COLO668 (cell line): ENCODE measurements around the gene TDRD6.
"Not testable (repeated sequence)": the region's sequence is repeated elsewhere in the genome, so short reads cannot be mapped to it uniquely, and the experiment has no call there.

ENCODE experiments used
- DNase-seq: peaks from one replicate; lab custom pipeline; 2025; ENCODE audit not compliant: unreplicated experiment; lab: John Stamatoyannopoulos, UW

The TDRD6 gene, protein sequence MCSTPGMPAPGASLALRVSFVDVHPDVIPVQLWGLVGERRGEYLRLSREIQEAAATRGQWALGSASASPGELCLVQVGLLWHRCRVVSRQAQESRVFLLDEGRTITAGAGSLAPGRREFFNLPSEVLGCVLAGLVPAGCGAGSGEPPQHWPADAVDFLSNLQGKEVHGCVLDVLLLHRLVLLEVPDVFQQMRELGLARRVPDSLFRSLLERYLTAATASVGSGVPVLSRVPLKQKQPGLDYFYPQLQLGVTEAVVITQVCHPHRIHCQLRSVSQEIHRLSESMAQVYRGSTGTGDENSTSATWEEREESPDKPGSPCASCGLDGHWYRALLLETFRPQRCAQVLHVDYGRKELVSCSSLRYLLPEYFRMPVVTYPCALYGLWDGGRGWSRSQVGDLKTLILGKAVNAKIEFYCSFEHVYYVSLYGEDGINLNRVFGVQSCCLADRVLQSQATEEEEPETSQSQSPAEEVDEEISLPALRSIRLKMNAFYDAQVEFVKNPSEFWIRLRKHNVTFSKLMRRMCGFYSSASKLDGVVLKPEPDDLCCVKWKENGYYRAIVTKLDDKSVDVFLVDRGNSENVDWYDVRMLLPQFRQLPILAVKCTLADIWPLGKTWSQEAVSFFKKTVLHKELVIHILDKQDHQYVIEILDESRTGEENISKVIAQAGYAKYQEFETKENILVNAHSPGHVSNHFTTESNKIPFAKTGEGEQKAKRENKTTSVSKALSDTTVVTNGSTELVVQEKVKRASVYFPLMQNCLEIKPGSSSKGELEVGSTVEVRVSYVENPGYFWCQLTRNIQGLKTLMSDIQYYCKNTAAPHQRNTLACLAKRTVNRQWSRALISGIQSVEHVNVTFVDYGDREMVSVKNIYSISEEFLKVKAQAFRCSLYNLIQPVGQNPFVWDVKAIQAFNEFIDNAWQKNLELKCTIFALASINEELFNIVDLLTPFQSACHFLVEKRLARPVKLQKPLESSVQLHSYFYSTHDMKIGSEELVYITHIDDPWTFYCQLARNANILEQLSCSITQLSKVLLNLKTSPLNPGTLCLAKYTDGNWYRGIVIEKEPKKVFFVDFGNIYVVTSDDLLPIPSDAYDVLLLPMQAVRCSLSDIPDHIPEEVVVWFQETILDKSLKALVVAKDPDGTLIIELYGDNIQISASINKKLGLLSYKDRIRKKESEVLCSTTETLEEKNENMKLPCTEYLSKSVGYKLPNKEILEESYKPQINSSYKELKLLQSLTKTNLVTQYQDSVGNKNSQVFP (N-terminal part only)

DNA sequence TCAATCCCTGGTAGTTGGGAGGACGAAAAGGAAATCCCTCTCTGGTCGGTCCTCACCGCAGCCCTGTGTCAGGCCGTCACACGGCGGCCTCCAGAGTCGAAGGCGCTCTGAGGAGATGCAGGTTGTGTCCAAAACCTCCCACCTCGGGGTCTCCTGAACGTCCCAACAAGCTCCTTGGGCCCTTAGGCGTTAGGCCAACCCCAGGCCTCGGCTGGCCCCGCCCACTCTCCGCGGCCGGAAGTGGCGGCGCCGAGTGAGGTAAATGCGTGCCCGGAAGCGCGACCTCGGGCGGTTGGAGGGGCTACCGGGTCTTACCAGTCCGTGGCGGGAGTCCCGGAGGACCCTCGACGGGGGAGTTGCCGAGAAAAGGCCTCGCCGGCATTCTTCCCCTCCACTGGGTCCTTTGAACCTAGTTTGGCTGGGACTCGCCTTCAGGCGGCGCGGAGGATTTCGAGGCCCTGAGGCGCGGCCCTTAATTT, at the start of gene TDRD6:
TSS of gene TDRD6 (plus strand) at position 267 of the 479 bp plus-strand sequence. CDS start 244 bp downstream, outside the sequence.
- DNase-seq, result no peak

DNA sequence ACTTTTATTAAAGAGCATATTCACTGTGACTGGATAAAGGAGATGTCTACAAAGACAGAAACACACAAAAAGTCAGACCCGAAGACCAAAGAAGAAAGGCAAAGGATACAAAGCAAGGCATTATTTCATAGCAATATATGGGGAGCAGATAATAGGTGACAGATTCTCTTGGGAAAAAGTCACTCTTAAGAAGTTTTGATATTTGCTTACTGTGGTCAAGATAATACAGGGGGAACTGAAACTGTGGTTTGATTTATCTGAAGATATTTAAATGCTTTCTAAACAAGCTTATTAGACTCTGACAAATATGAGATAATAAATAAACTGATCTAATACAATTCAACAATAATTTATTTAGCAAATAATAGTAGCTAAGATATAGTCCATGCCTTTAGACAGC, 49.8 kb upstream of the TDRD6 start:
- no peak for DNase-seq

DNA sequence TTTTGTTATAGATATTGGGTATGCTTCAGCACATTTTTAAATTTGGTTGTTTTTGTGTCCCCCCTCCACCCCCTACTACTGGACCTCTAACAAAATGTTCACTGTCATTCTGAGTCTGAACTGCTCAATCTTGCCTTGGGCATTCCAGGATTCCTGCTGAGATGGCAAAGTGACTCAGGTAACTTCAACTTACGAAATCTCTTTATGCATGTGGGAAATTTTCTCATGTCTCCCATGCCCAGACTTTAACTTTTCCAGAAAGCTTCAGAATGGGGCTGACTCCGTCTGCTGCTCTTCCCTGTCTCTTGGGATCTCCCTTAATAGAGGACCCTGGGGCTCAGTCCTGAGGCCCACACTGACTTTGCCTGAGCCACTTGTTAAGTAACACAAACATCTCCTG, 49.0 kb upstream of the TDRD6 start:
- no peak for DNase-seq

DNA sequence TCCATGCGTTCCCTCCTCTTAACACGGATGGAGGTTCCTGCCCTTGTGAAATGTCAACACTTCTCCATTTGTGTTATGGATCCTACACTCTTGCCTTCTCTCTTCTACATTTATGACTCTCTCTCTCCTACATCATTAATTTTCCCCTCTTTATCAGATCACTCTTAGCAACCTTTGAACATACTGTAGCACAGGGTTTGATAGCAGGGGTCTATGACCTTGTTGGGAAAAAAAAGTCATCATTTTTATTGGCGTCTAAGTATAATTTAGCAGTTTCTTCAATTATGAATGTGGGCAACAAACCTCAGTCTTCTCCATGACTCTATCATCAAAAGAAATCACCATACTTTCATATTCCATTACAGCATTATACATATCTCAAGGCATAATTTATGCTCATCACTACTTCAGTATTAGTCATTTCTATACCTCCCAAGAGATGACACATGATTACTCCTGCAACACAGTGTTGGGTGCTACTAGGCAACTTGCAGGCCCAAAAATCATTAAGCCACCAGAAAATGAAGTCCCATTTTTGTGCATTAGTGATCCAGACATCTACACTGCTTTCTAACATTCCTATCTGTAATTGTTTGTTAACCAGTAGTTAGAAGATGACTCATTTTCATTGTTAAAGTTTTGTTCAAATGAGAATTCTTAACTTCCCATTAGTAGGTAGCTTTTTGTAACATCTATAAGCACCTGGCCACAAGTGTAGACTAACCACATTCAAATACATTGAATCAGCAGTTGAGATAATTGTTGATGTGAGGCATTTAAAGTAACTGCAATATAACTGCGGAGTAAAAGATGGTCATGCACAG, 44.5 kb upstream of the TDRD6 start:
- DNase-seq, result no peak

DNA sequence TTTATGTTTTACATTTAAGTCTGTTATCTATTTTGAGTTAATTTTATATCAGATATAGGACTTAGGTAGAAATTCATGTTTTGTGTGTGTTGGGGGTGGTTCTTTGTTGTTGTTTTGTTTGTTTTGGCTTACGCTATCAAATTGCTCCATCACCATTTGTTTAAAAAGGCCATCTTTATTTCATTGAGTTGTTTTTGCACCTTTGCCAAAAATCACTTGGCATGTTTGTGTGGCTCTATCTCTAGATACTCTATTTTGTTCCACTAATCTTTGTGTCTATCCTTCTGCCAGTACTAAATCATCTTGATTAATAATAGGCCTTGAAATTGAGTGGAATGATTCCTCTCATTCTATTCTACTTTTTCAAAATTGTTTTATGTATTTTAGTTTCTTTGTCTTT, 42.4 kb upstream of the TDRD6 start:
- no peak for DNase-seq

DNA sequence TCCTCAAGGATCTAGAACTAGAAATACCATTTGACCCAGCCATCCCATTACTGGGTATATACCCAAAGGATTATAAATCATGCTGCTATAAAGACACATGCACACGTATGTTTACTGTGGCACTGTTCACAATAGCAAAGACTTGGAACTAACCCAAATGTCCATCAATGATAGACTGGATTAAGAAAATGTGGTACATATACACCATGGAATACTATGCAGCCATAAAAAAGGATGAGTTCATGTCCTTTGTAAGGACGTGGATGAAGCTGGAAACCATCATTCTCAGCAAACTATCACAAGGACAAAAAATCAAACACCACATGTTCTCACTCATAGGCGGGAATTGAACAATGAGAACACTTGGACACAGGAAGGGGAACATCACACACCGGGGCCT, 39.6 kb upstream of the TDRD6 start:
- DNase-seq, result not testable (repeated sequence)

DNA sequence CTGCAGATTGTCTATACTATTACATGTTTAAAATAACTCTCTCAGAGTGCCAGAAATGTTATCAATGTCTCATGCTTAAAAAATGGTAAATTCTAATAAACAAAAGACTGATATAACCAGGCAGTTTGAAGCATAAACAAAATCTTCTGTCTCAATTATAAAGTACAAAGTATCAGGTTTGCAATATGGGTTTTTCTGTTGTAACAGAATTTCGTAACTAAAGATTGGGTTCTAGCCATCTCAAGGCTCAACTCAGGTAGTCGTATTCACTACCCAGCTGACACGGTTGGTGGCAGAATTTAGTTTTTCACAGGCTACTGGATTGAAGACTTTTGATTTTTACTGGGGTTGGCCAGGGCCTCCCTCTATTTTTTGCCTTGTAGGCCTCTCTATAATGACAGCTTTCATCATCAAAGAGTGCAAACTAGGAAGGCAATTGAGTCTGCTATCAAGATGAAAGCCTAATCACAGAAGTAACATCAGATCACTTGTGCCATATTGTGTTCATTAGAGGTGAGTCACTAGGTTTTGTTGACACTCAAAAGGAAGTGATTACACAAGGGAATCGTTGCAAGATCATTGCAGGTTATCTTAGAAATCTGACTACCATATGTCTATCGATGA, 38.7 kb upstream of the TDRD6 start:
- DNase-seq, result no peak

DNA sequence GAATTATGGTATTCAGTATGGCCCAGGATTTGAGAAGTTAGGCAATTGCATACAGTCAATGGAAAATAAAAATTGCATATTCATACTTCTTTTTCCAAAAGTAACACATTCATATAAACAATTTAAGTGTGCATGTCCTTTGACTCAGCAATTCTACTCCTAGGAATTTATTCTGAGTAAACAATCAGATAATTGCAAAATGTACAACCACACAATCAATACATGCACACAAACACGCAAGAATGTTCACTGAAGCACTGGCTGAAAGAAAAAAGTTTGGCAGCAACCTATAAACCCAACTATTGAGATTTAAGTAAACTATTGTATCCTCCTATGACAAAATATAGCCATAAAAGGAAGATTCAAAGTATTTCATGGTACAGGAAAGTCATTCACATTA, 36.7 kb upstream of the TDRD6 start:
- DNase-seq, result no peak

DNA sequence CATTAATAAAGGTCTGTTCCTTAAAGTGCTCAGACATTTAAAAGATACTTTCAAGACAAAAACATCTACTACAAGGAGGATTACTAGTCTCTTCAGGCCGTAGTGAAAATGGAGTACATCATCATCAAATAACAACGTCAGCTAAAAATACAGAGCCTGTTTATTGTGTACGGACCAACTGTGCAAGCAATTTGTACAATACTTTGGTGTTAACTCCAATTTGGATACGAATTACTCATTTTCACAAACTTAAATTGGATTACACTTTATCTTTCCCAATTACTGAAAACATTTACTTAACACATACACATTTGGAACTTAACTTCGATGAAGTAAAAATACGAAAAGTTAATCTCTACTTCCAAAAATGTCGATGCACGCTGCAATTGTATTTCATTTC, 35.9 kb upstream of the TDRD6 start:
- DNase-seq, result no peak

DNA sequence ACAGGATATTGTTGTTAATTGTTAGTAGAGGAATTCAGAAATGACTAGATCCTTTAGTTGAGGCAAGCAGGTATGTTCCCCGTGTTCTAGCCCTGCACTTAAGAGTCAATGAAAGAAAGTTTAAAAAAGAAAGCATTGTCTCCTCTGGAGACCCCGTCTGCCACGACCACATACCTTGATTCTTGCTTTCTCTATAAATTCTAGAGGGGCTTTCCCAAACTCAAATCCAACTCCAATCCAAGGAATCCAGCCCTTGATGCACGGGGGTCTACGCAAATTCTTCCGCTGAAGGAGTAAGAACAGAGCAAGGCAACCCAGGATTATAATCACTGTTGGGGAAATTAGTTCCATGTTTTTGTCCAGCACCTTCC, 35.5 kb upstream of the TDRD6 start:
- no peak for DNase-seq

DNA sequence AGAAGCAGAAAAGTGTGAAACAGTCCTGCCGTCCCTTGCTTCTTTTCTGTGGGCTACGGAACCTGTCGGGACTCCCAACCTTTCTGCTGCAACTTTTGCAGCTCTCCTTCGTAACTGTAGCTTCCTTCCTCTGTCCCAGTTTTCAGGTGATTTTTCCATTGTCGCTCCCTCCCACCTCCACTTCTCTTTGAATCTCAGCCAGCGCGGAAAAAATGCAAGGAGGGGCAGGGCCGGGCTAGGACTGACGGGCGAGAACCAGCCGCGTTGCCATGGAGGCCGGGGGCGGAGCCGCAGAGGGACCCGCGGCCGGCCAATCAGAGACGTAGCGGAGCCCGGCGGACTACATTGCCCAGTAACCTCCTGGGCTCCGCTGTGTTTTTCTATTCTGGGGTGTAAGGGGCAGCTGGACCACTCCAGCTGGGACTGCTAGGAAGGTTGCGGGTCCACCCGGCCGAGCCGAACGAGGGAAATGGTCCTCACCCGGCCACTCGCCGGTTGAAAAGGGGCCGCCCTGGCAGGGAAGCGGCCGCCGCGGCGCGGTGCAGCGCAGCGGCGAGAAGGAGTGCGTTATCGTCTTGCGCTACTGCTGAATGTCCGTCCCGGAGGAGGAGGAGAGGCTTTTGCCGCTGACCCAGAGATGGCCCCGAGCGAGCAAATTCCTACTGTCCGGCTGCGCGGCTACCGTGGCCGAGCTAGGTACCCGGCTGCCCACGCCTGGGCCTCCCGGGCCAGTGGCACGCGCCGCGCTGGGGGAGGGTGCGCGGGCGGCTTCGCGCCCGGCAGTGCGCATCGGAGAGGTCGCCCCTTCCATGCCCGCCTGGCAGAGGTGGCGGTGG, 34.9 kb upstream of the TDRD6 start, which contains the start of the genes CYP39A1 and SLC25A27:
TSS of gene CYP39A1 (minus strand) at position 216 of the 836 bp plus-strand sequence. CDS start 236 bp downstream, outside the sequence.
TSS of gene SLC25A27 (plus strand) at position 373 of the 836 bp plus-strand sequence. CDS start at position 591, 218 bp downstream.
- DNase-seq, result peak; percentile 90

DNA sequence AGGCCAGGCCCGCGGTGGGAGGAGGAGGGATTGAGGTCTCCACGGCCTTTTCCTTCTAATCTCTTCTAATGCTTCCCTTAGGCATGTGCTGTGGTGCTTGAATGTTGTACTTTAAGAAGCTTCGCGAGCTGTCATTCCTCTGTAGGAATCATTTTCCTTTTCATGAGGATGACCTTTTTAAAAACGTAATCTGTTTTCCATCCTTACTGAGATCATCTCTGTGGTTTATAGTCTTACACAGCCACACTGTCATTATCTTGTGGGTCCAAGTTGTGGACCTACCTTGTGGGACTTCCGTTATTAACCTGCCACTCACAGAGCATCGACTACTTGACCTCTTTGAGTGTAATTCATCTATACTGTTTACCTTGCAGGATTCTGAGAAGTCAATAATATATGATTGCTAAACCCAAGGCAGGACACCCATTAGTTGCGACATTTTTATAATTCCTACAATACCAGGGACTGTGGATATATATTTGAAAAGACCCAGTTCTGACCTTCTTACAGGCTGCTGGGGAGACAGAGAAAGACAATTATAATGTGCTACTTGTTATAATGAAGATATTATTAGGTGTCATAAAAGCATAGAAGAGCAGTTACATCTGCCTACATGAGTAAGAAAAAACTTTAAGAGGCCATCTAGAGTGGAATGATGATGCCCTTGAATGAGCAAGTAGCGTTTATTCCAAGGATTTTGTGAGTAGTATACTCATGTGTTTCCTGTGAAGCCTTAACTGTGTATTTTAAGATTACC, 34.1 kb upstream of the TDRD6 start:
- no peak for DNase-seq

DNA sequence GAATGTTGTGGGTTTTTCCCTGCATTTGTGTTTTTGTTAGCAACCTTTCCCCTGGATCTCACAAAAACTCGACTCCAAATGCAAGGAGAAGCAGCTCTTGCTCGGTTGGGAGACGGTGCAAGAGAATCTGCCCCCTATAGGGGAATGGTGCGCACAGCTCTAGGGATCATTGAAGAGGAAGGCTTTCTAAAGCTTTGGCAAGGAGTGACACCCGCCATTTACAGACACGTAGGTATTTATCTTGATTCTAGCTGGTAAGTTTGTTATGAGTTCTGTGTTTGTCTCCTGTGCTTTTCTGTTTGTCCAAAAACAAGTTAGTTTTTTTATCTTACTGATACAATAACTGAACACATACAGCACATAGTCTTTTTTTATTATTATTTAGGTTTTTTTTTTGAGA, 31.9 kb upstream of the TDRD6 start:
- DNase-seq, result no peak

DNA sequence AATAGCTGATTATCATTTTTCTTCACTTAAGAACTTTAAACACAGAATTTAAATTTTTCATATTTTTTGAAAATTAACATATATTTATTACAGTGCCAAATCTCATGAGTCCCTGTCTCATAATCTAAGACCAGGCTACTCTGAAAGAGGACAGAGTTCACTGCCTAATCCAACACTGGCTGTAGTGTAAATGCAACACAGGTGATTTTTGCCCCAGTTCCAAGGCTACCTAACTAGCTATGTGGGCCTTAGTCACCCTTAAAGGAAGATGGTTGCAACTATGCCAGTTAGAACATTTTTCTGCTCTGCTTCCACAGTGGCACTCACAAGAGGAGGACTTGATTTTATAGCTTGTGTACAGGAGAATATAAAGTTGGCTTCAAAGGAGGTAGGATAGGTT, 30.0 kb upstream of the TDRD6 start:
- no peak for DNase-seq

DNA sequence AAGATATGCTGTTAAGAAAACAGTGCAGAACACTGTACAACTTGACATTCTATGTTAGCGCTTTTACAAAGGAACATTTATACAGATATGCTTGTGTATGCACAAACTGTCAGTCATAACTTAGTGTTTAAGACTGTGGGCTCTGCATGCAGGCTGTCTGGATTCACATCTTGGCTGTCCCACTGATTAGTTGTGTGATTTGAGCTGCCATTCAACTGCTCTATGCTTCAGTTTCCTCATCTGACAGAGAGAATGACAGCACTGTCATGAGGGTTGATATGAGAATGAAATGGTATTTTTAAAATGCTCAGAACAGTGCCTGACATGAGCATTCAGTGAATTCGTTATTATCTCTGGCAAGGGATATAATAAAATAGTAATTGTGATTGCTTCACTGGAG, 26.2 kb upstream of the TDRD6 start:
- no peak for DNase-seq

DNA sequence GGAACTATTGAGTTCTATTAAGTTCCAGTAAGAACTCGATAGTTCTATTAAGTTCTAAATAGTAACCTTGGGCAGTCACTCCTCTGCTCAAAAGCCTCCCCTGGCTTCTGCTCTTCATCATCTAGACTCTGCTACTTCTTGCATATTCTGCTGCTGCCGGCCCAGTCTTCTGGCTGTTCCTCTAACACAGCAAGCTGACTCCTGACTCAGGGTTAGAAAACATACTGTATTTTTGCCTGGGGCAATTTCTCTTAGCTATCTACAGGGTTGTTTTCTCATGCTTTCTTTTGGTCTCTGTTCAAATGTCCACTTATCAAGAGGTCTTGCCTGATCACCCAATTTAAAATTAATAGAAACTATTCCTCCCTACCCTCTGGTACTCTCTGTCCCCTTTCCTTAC, 20.3 kb upstream of the TDRD6 start:
- DNase-seq, result no peak

DNA sequence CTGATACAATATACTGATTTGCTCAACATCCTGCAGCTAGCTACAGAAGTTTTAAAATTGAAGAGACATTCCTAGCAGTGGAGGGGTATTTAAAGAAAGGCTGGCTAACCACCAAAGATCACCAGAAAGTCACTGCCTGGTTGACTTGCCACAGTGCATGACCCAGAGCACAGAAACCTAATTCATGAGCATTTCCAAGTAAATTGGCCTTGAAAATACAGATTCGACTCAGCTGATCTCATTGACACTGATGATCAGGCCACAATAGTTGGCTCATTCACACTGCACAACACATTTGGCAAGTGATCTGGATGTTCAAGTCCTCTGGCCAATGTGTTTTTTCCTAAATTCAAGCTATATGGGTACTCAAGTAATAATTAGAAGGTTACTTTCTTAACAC, 13.3 kb upstream of the TDRD6 start:
- DNase-seq, result no peak
